SK-N-SH treated with all-trans-retinoic acid at 6 μM for 48 hours (cell line): ENCODE results near the gene SNAP91.

ENCODE experiments used
- ATAC-seq: fragments of 200-7000 bp; cut with Tn5 transposase; 3 replicates; pipeline ENCODE4 v1.9.1; 2020; ENCODE audit warnings: mild to moderate bottlenecking, moderate library complexity
- ARNTL ChIP-seq: fragments of 450-650 bp; formaldehyde crosslinking; IDR thresholded peaks from 2 replicates; pipeline ENCODE4 v1.5.0; 2020; ENCODE audit warnings: low read depth, mild to moderate bottlenecking, moderate library complexity, borderline replicate concordance
- BACH2 ChIP-seq: fragments of 250-450 bp; sonication (Bioruptor Pico); IDR thresholded peaks from 2 replicates; pipeline ENCODE4 v1.9.0; 2021; ENCODE audit warnings: mild to moderate bottlenecking, borderline replicate concordance
- CSDC2 ChIP-seq: fragments of 250-450 bp; sonication (Bioruptor Pico); IDR thresholded peaks from 2 replicates; pipeline ENCODE4 v1.5.0; 2020; ENCODE audit warnings: mild to moderate bottlenecking, moderate library complexity
- GLIS3 ChIP-seq: fragments of 250-450 bp; sonication (Bioruptor Pico); IDR thresholded peaks from 2 replicates; pipeline ENCODE4 v1.5.0; 2020; ENCODE audit warnings: mild to moderate bottlenecking, moderate library complexity
- ISL1 ChIP-seq: fragments of 250-450 bp; sonication (Bioruptor Pico); IDR thresholded peaks from 2 replicates; pipeline ENCODE4 v2.1.2; 2022; ENCODE audit warnings: mild to moderate bottlenecking, moderate library complexity
- OSR1 ChIP-seq: fragments of 250-450 bp; sonication (Bioruptor Pico); IDR thresholded peaks from 2 replicates; pipeline ENCODE4 v1.8.0; 2022; ENCODE audit warnings: moderate library complexity, mild to moderate bottlenecking, inconsistent platforms
- PPARA ChIP-seq: fragments of 250-450 bp; sonication (Bioruptor Pico); IDR thresholded peaks from 2 replicates; pipeline ENCODE4 v1.5.0; 2020; ENCODE audit warnings: mild to moderate bottlenecking, borderline replicate concordance
- RARB ChIP-seq: fragments of 250-450 bp; sonication (Bioruptor Pico); IDR thresholded peaks from 2 replicates; pipeline ENCODE4 v1.8.0; 2021; ENCODE audit warnings: mild to moderate bottlenecking, moderate library complexity
- TOX ChIP-seq: fragments of 250-450 bp; sonication (Bioruptor Pico); IDR thresholded peaks from 2 replicates; pipeline ENCODE4 v1.8.0; 2021; ENCODE audit warnings: mild to moderate bottlenecking, moderate library complexity, borderline replicate concordance
- ZFP3 ChIP-seq: fragments of 250-450 bp; sonication (Bioruptor Pico); IDR thresholded peaks from 2 replicates; pipeline ENCODE4 v1.5.0; 2020; ENCODE audit warnings: mild to moderate bottlenecking, moderate library complexity
- ZNF565 ChIP-seq: fragments of 450-650 bp; formaldehyde crosslinking; conservative IDR thresholded peaks from 2 replicates; pipeline ENCODE4 v1.5.0; 2020; ENCODE audit warnings: low read depth, mild to moderate bottlenecking, moderate library complexity
- ZNF70 ChIP-seq: fragments of 450-650 bp; formaldehyde crosslinking; IDR thresholded peaks from 2 replicates; pipeline ENCODE4 v1.5.0; 2020; ENCODE audit warnings: mild to moderate bottlenecking, moderate library complexity
- ZNF8 ChIP-seq: fragments of 450-650 bp; formaldehyde crosslinking; IDR thresholded peaks from 2 replicates; pipeline ENCODE4 v1.5.0; 2020; ENCODE audit warnings: mild to moderate bottlenecking, moderate library complexity
- TF ChIP-seq, protein P1 (sequence below): fragments of 250-450 bp; sonication (Bioruptor Pico); IDR thresholded peaks from 2 replicates; pipeline ENCODE4 v1.5.1; 2021; ENCODE audit warnings: mild to moderate bottlenecking, moderate library complexity
- TF ChIP-seq, protein P2 (sequence below): fragments of 250-450 bp; sonication (Bioruptor Pico); IDR thresholded peaks from 2 replicates; pipeline ENCODE4 v1.5.0; 2020; ENCODE audit warnings: mild to moderate bottlenecking, moderate library complexity
- TF ChIP-seq, protein P3 (sequence below): fragments of 250-450 bp; sonication (Bioruptor Pico); IDR thresholded peaks from 2 replicates; pipeline ENCODE4 v1.8.0; 2021; ENCODE audit warnings: low read depth, mild to moderate bottlenecking, moderate library complexity, borderline replicate concordance
- TF ChIP-seq, protein P4 (sequence below): fragments of 250-450 bp; sonication (Bioruptor Pico); IDR thresholded peaks from 2 replicates; pipeline ENCODE4 v1.8.0; 2020; ENCODE audit warnings: mild to moderate bottlenecking, moderate library complexity, borderline replicate concordance

Gene SNAP91

DNA sequence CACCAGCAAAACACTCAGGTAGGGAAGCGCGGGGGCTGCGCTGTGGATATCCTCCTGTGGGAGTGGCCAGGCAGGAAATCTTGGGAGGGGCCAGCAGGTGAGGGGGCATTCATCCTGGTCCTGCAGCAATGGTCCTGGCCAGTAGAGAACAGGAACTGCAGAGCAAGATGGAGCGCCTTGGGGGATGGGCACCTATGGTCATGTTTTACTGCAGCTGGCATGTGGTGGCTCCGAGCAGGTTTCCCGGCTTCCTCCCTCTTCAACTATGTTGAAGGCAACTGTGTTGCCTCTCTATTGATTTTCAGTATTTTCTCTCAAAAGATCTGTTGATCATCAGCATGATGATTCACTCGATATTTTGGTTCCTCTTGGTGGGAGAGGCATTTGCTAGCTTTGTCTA lies 70.9 kb downstream of the SNAP91 start:
- ATAC-seq, result no peak
- no peak for TF ChIP-seq ZFP3 (CRISPR knock-in tag)
- TF ChIP-seq TOX, result no peak
- no peak for TF ChIP-seq BACH2 (CRISPR knock-in tag)
- TF ChIP-seq PPARA (CRISPR knock-in tag), result no peak
- no peak for TF ChIP-seq GLIS3 (CRISPR knock-in tag)
- TF ChIP-seq, protein P1, sequence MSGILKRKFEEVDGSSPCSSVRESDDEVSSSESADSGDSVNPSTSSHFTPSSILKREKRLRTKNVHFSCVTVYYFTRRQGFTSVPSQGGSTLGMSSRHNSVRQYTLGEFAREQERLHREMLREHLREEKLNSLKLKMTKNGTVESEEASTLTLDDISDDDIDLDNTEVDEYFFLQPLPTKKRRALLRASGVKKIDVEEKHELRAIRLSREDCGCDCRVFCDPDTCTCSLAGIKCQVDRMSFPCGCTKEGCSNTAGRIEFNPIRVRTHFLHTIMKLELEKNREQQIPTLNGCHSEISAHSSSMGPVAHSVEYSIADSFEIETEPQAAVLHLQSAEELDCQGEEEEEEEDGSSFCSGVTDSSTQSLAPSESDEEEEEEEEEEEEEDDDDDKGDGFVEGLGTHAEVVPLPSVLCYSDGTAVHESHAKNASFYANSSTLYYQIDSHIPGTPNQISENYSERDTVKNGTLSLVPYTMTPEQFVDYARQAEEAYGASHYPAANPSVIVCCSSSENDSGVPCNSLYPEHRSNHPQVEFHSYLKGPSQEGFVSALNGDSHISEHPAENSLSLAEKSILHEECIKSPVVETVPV (CRISPR knock-in tag), result no peak
- TF ChIP-seq ISL1 (CRISPR knock-in tag), result no peak
- TF ChIP-seq, all 23 proteins: peak for 0

DNA sequence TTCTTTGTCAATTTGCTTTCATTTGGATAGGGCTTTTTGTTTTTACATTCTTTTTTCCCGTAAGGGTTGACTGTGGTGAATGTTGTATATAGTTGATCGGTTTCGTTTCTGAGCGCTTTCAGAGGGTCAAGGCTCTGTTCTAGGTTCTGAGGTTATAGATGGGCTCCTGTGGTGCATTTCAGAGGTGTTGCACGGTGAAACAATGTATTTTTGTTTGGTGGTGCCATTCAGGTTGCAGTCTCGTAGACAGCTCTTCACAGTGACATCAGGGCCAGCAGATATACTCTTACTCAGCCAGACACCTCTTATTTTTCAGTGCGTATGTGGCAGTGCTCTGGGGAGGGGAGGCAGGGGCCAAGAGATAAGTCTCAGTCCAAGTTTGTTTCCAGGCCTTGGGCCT lies 72.1 kb downstream of the SNAP91 start:
- ATAC-seq, result no peak
- TF ChIP-seq OSR1, result no peak
- no peak for TF ChIP-seq ZNF565 (CRISPR knock-in tag)
- TF ChIP-seq, protein P2, sequence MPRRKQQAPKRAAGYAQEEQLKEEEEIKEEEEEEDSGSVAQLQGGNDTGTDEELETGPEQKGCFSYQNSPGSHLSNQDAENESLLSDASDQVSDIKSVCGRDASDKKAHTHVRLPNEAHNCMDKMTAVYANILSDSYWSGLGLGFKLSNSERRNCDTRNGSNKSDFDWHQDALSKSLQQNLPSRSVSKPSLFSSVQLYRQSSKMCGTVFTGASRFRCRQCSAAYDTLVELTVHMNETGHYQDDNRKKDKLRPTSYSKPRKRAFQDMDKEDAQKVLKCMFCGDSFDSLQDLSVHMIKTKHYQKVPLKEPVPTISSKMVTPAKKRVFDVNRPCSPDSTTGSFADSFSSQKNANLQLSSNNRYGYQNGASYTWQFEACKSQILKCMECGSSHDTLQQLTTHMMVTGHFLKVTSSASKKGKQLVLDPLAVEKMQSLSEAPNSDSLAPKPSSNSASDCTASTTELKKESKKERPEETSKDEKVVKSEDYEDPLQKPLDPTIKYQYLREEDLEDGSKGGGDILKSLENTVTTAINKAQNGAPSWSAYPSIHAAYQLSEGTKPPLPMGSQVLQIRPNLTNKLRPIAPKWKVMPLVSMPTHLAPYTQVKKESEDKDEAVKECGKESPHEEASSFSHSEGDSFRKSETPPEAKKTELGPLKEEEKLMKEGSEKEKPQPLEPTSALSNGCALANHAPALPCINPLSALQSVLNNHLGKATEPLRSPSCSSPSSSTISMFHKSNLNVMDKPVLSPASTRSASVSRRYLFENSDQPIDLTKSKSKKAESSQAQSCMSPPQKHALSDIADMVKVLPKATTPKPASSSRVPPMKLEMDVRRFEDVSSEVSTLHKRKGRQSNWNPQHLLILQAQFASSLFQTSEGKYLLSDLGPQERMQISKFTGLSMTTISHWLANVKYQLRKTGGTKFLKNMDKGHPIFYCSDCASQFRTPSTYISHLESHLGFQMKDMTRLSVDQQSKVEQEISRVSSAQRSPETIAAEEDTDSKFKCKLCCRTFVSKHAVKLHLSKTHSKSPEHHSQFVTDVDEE (CRISPR knock-in tag), result no peak
- TF ChIP-seq PPARA (CRISPR knock-in tag), result no peak
- no peak for TF ChIP-seq ARNTL (CRISPR knock-in tag)
- TF ChIP-seq, protein P3, sequence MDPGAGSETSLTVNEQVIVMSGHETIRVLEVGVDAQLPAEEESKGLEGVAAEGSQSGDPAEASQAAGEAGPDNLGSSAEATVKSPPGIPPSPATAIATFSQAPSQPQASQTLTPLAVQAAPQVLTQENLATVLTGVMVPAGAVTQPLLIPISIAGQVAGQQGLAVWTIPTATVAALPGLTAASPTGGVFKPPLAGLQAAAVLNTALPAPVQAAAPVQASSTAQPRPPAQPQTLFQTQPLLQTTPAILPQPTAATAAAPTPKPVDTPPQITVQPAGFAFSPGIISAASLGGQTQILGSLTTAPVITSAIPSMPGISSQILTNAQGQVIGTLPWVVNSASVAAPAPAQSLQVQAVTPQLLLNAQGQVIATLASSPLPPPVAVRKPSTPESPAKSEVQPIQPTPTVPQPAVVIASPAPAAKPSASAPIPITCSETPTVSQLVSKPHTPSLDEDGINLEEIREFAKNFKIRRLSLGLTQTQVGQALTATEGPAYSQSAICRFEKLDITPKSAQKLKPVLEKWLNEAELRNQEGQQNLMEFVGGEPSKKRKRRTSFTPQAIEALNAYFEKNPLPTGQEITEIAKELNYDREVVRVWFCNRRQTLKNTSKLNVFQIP (CRISPR knock-in tag), result no peak
- no peak for TF ChIP-seq ISL1 (CRISPR knock-in tag)
- no peak for TF ChIP-seq ZNF70 (CRISPR knock-in tag)
- no peak for TF ChIP-seq BACH2 (CRISPR knock-in tag)
- TF ChIP-seq RARB (CRISPR knock-in tag), result no peak
- TF ChIP-seq TOX, result no peak
- TF ChIP-seq ZNF8, result no peak
- TF ChIP-seq, protein P4, sequence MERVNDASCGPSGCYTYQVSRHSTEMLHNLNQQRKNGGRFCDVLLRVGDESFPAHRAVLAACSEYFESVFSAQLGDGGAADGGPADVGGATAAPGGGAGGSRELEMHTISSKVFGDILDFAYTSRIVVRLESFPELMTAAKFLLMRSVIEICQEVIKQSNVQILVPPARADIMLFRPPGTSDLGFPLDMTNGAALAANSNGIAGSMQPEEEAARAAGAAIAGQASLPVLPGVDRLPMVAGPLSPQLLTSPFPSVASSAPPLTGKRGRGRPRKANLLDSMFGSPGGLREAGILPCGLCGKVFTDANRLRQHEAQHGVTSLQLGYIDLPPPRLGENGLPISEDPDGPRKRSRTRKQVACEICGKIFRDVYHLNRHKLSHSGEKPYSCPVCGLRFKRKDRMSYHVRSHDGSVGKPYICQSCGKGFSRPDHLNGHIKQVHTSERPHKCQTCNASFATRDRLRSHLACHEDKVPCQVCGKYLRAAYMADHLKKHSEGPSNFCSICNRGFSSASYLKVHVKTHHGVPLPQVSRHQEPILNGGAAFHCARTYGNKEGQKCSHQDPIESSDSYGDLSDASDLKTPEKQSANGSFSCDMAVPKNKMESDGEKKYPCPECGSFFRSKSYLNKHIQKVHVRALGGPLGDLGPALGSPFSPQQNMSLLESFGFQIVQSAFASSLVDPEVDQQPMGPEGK (CRISPR knock-in tag), result no peak
- TF ChIP-seq, protein P1 (CRISPR knock-in tag), result no peak
- TF ChIP-seq ZFP3 (CRISPR knock-in tag), result no peak

DNA sequence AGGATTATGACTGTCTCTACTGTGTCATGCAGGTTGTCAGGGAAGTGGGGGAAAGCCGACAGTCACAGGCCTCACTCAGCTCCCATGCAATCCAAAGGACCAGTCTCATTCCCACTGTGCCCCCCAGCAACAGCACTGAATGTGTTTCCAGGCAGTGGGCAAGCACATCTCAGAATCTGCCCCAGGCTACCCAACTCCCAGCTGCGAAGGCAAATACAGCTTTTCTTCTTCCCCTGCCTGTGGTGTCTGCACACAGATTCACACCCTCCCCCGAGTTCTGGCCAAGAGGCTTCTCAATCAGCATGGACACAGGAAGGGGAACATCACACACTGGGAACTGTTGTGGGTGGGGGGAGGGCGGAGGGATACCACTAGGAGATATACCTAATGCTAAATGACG lies 75.3 kb downstream of the SNAP91 start:
- TF ChIP-seq, protein P1 (CRISPR knock-in tag), result no peak
- TF ChIP-seq CSDC2 (CRISPR knock-in tag) (no peak), OSR1 (no peak)
- TF ChIP-seq, all 23 proteins: peak for 0
- ATAC-seq, result no peak
